ENCODE measurements around the gene IHH. TPM values are rescaled to one million over a fixed set of nuclear protein-coding genes. Genes with fewer than 3 reads are reported as not detected.
A peak's percentile ranks its signal among the peaks of the same experiment; 100 is the strongest.

IHH gene
- total and polyA plus RNA-seq, 8 donors = 0.58 to 59.1 (median 11.2) TPM

DNA sequence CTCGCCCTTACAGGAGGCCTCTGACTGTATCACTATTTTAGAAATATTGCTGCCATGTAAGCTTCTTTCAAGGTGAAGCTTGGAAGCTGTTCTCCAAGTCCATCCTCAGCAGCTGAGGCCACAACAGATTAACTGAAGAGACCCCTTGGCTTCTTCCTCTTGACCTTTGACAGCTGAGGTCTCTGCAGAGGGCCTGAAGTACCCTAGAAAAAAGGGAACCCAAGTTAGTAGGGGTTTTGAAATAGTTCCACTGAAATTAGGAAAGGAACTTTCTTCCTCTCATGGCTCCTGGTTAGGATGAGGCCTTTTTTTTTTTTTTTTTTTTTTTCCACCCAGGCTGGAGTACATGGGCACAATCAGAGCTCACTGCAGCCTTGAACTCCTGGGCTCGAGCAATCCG lies 15.5 kb upstream of the IHH start:
- no peak overlapping the region for H3K27ac ChIP-seq
- H3K4me3 ChIP-seq = no peak overlapping the region
- no peak for TF ChIP-seq POLR2AphosphoS5 (IDR thresholded peaks at IDR 0.05)
- TF ChIP-seq, protein P1, sequence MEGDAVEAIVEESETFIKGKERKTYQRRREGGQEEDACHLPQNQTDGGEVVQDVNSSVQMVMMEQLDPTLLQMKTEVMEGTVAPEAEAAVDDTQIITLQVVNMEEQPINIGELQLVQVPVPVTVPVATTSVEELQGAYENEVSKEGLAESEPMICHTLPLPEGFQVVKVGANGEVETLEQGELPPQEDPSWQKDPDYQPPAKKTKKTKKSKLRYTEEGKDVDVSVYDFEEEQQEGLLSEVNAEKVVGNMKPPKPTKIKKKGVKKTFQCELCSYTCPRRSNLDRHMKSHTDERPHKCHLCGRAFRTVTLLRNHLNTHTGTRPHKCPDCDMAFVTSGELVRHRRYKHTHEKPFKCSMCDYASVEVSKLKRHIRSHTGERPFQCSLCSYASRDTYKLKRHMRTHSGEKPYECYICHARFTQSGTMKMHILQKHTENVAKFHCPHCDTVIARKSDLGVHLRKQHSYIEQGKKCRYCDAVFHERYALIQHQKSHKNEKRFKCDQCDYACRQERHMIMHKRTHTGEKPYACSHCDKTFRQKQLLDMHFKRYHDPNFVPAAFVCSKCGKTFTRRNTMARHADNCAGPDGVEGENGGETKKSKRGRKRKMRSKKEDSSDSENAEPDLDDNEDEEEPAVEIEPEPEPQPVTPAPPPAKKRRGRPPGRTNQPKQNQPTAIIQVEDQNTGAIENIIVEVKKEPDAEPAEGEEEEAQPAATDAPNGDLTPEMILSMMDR (IDR thresholded peaks at IDR 0.05) = no peak
- H3K27me3 ChIP-seq = no peaks in the 10 kb centered on the region
- intact Hi-C loops (cut with DNase I; ENCODE audit: low total_unique reads) = no loop called here
- peaks cover 21 to 44% (median 31%) of the 10 kb centered on the region in 4 donors for H3K4me1 ChIP-seq
- H3K9me3 ChIP-seq = no peaks in the 10 kb centered on the region
- H3K36me3 ChIP-seq = peaks cover 11 to 48% (median 46%) of the 10 kb centered on the region in 4 donors
- WGBS, 5 donors = 89 to 92% (median 92%) methylated on average over 3 of the region's 3 CpGs
- DNase-seq = no peak

DNA sequence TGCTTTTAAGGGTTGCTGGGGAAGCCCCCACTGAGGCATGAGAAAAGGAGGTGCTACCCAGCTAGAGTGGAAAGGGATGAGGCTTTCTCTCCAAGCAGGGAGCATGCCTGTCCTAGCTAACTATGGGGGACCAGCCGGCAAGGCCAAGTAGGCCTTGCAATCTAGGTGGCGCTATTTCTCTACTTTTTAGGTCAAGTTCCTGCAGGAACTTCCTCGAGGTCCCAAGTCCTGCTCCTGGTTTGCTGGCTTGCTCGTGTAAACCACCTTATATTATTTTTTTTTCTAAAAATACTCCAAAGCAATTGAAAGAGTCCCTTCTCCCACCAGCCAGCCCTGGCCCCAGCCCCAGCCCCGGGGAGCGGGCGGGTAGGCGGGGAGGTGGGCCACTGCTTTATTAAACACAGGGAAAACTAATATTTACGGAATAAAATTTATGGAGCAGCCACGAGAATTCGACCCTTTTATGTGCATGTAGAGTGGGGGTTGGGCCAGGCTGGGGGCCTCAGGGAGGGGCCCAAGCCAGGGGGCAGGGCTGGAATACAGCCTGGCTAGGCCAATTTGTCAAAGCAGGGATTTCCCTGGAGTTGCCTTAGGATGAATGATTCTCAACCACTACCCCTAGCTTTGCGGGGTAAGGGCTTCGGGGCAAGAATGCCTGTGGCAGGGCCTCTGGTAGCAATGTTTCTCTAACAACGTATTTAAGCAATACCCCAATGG lies 12.8 kb upstream of the IHH start:
- H3K27ac ChIP-seq = peak overlapping the region in 2 of 5 donors; percentile 72 to 76
- 35 to 44% (median 41%) methylated on average over 14 of the region's 14 CpGs for WGBS, 5 donors
- H3K27me3 ChIP-seq = no peaks in the 10 kb centered on the region
- H3K4me3 ChIP-seq = no peak overlapping the region
- H3K9me3 ChIP-seq = no peaks in the 10 kb centered on the region
- intact Hi-C loops (cut with DNase I; ENCODE audit: low total_unique reads) = no loop called here
- TF ChIP-seq, protein P1 (IDR thresholded peaks at IDR 0.05) = peak in 5 of 7 experiments; percentile 32 to 62 (median 54)
- TF ChIP-seq EP300 (IDR thresholded peaks at IDR 0.05) (no peak), POLR2A (IDR thresholded peaks at IDR 0.05) (no peak), POLR2AphosphoS5 (IDR thresholded peaks at IDR 0.05) (peak in 1 of 3 donors; percentile 20)
- DNase-seq = peak; percentile 68 to 89
- peaks cover 11 to 48% (median 46%) of the 10 kb centered on the region in 4 donors for H3K36me3 ChIP-seq
- H3K4me1 ChIP-seq = peaks cover 9 to 32% (median 21%) of the 10 kb centered on the region in 4 donors

DNA sequence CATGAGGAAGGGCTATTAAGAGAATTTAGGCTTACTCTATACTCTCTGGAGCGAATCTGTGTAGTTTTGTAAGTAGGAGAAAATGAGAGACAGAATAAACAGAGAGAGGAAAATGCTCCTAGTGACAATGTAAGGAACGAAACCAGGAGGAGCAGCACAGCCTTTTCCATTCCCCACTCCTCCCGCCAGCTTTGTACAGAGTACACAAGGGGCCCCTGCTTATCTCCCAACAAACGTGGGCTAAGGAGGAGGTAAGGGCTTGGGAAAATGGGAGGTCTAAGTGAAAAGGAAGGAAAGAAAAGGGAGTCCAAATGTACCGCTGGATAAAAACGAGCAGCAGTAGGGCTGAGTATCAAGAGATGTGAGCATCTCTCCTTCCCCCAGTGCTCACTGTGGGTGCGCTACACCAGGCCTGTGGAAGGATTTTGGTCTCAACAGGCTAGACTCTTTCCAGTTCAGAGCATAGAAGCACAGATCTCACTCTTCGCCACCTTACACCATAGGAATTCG lies 12.1 kb upstream of the IHH start:
- peaks cover 6 to 29% (median 20%) of the 10 kb centered on the region in 4 donors for H3K4me1 ChIP-seq
- H3K27ac ChIP-seq = peak overlapping the region in 3 of 5 donors; percentile 44 to 76 (median 72)
- H3K36me3 ChIP-seq = peaks cover 11 to 43% (median 41%) of the 10 kb centered on the region in 4 donors
- DNase-seq = no peak
- whole genome bisulfite sequencing, 5 donors = 56 to 72% (median 59%) methylated on average over 9 of the region's 9 CpGs
- no peak overlapping the region for H3K4me3 ChIP-seq
- no peaks in the 10 kb centered on the region for H3K27me3 ChIP-seq
- TF ChIP-seq POLR2A (IDR thresholded peaks at IDR 0.05) = no peak
- no peak for TF ChIP-seq EP300 (IDR thresholded peaks at IDR 0.05)
- no peak for TF ChIP-seq POLR2AphosphoS5 (IDR thresholded peaks at IDR 0.05)
- TF ChIP-seq, protein P1 (IDR thresholded peaks at IDR 0.05) = no peak
- H3K9me3 ChIP-seq = no peaks in the 10 kb centered on the region
- intact Hi-C loops (cut with DNase I; ENCODE audit: low total_unique reads) = no loop called here

DNA sequence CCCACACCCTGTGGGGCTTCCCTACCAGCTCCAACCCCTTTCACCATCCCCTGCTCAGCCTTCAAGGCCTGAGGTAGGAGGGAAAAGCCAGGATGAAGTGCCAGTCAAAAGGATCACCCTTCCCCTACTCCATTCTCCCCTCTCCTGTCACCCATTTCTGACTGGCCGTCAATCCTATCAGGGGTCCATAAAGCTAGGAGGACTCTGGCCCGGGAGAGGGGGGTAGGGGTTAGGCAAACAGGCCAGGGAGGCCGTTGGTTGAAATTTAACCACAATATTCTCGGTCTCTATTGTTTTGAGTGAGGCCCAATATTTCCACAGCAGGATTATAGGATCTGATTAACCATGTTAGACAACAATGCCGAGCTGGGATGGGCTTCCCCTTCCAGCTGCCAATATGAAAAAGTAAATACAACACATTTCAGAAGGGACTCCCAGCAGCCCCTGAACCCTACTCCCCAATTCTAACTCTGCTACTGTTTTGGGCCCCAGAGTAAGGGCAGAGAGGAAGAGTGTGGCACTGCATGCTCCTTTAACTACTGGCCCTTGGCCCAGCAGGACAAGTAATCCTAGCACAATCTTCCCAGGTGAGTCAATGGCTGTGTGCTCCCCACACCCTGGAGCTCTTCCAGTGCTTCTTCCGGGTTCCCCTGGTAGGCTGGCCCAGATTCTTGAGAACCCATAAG lies 10.6 kb upstream of the IHH start:
- DNase-seq = peak; percentile 47 to 62
- intact Hi-C loops (cut with DNase I; ENCODE audit: low total_unique reads) = no loop called here
- Histone ChIP-seq H3K27me3 (no peaks in the 10 kb centered on the region), H3K4me3 (no peak overlapping the region), H3K27ac (peak overlapping the region; percentile 20 to 76 (median 63)), H3K4me1 (peaks cover 6 to 29% (median 20%) of the 10 kb centered on the region in 4 donors), H3K9me3 (no peaks in the 10 kb centered on the region), H3K36me3 (peaks cover 9 to 27% (median 26%) of the 10 kb centered on the region in 4 donors)
- 30 to 65% (median 41%) methylated on average over 6 of the region's 6 CpGs for WGBS, 5 donors
- TF ChIP-seq POLR2AphosphoS5 (IDR thresholded peaks at IDR 0.05) (peak in 2 of 3 donors; percentile 40 to 55), EP300 (IDR thresholded peaks at IDR 0.05) (no peak)

Measured in stomach (tissue), 9 donors.